K562 (cell line): Measurements from ENCODE around the gene COG4. TPM values are rescaled to one million over a fixed set of nuclear protein-coding genes. Genes with fewer than 3 reads are reported as not detected.

Experiments
- CHCHD3 ChIP-seq: fragments of 250-450 bp; sonication (Bioruptor Pico); IDR thresholded peaks from 2 replicates; pipeline ENCODE4 v2.1.2; 2022; ENCODE audit warnings: mild to moderate bottlenecking
- EZH2 ChIP-seq: IDR thresholded peaks from 2 replicates; pipeline ENCODE4 v1.6.1; 2012; ENCODE audit warnings: low read depth, mild to moderate bottlenecking, inconsistent platforms, low read length, borderline replicate concordance
- HEY1 ChIP-seq: fragments of 250-450 bp; sonication (Bioruptor Pico); IDR thresholded peaks from 2 replicates; pipeline ENCODE4 v1.5.0; 2020; ENCODE audit warnings: mild to moderate bottlenecking, moderate library complexity, borderline replicate concordance
- HMG20B ChIP-seq: fragments of 250-450 bp; sonication (Bioruptor Pico); IDR thresholded peaks from 2 replicates; pipeline ENCODE4 v1.5.0; 2021; ENCODE audit warnings: mild to moderate bottlenecking
- HNRNPUL1 ChIP-seq: fragments of 200-400 bp; formaldehyde crosslinking; IDR thresholded peaks from 2 replicates; pipeline ENCODE4 v1.6.1; 2017; ENCODE audit warnings: low read length
- ILK ChIP-seq: fragments of 450-650 bp; IDR thresholded peaks from 2 replicates; pipeline ENCODE4 v1.6.1; 2016; ENCODE audit warnings: missing genetic modification characterization, low read depth, mild to moderate bottlenecking, missing compliant biosample characterization, moderate library complexity, borderline replicate concordance
- MIER1 ChIP-seq: fragments of 450-650 bp; IDR thresholded peaks from 2 replicates; pipeline ENCODE4 v1.6.1; 2016; ENCODE audit warnings: antibody characterized with exemption, mild to moderate bottlenecking, low read depth
- NR1H2 ChIP-seq: sonication (generic); formaldehyde crosslinking; IDR thresholded peaks from 2 replicates; pipeline ENCODE4 v1.4.0; 2020; ENCODE audit warnings: mild to moderate bottlenecking, missing genetic modification reagents
- NR2C2 ChIP-seq, 2 experiments: fragments of 200-800 bp in 1 of 2; sonication (Bioruptor generic) in 1 of 2; sonication (generic) in 1 of 2; formaldehyde crosslinking in 1 of 2; IDR thresholded peaks; 2 replicates each; pipeline versions ENCODE4 v1.6.1 to v1.8.0; 2016 to 2022; ENCODE audit warnings: mild to moderate bottlenecking in 1 of 2, missing compliant biosample characterization in 1 of 2, missing genetic modification characterization in 1 of 2, missing genetic modification reagents in 1 of 2
- PHB ChIP-seq: fragments of 250-450 bp; sonication (Bioruptor Pico); IDR thresholded peaks from 2 replicates; pipeline ENCODE4 v1.5.0; 2021
- PML ChIP-seq: IDR thresholded peaks from 2 replicates; pipeline ENCODE4 v1.6.1; 2012; ENCODE audit warnings: low read length, inconsistent platforms
- RUNX1 ChIP-seq: sonication (generic); IDR thresholded peaks from 2 replicates; pipeline ENCODE4 v1.6.1; 2016; ENCODE audit warnings: antibody characterized with exemption, low read depth
- SRSF7 ChIP-seq: fragments of 200-400 bp; formaldehyde crosslinking; optimal IDR thresholded peaks from 2 replicates; pipeline ENCODE3; 2017; ENCODE audit warnings: mild to moderate bottlenecking, low read depth, low read length
- TCF3 ChIP-seq: sonication (generic); formaldehyde crosslinking; IDR thresholded peaks from 2 replicates; pipeline ENCODE4 v1.4.0; 2020; ENCODE audit warnings: mild to moderate bottlenecking, missing genetic modification reagents
- ZFP36 ChIP-seq: fragments of 150-350 bp; IDR thresholded peaks from 2 replicates; pipeline ENCODE4 v1.6.1; 2018; ENCODE audit warnings: low read length, low read depth; ENCODE audit not compliant: partially characterized antibody
- ZNF316 ChIP-seq: fragments of 450-650 bp; IDR thresholded peaks from 2 replicates; pipeline ENCODE4 v1.6.1; 2016
- ZNF444 ChIP-seq: fragments of 250-450 bp; sonication (Bioruptor Pico); IDR thresholded peaks from 2 replicates; pipeline ENCODE4 v1.4.0; 2020; ENCODE audit warnings: mild to moderate bottlenecking, moderate library complexity
- ZNF551 ChIP-seq: fragments of 250-450 bp; sonication (Bioruptor Pico); IDR thresholded peaks from 2 replicates; pipeline ENCODE4 v1.5.0; 2021; ENCODE audit warnings: mild to moderate bottlenecking, moderate library complexity
- polyA plus RNA-seq, 8 experiments: library from polyadenylated mRNA; depleted of rRNA in 4 of 8; stranded (reverse) in 5 of 8; unstranded in 3 of 8; fragments of >200 nt; fragmentation: Nextera tagmentation in 2 of 8; fragmentation: Illumina TruSeq in 1 of 8; extraction: Ambion mirVana in 2 of 8; extraction: Trizol in 1 of 8; gene quantifications; 2 replicates each; pipeline versions ENCODE4 v1.2.1 to v1.2.3, GENCODE V29; 2011 to 2014; ENCODE audit warnings: inconsistent platforms in 1 of 8, missing spikeins in 1 of 8
- total RNA-seq, 7 experiments: library from RNA; depleted of rRNA in 6 of 7; stranded (reverse); fragments of >200 nt in 6 of 7; fragmentation: Illumina TruSeq in 2 of 7; extraction: Trizol in 2 of 7; gene quantifications; 2 replicates each; pipeline versions ENCODE4 v1.2.1 to v1.2.3, GENCODE V29; 2011 to 2021; ENCODE audit warnings: low replicate concordance in 1 of 7
- TF ChIP-seq, protein P1 (sequence below): fragments of 250-450 bp; sonication (Bioruptor Pico); IDR thresholded peaks from 2 replicates; pipeline ENCODE4 v1.4.0; 2020
- TF ChIP-seq, protein P2 (sequence below): sonication (generic); formaldehyde crosslinking; IDR thresholded peaks from 2 replicates; pipeline ENCODE4 v1.8.0; 2022; ENCODE audit warnings: mild to moderate bottlenecking, missing genetic modification reagents, borderline replicate concordance
- TF ChIP-seq, protein P3 (sequence below): fragments of 450-650 bp; IDR thresholded peaks from 2 replicates; pipeline ENCODE4 v1.6.1; 2014; ENCODE audit warnings: low read depth, mild to moderate bottlenecking, moderate library complexity, borderline replicate concordance

The COG4 gene
- total and polyA plus RNA-seq, 9 of the 15 experiments (the other 6 are each of a cell fraction or from before 2014, with no cell fraction given), result 13.7 to 73.9 (median 44.2) TPM

DNA sequence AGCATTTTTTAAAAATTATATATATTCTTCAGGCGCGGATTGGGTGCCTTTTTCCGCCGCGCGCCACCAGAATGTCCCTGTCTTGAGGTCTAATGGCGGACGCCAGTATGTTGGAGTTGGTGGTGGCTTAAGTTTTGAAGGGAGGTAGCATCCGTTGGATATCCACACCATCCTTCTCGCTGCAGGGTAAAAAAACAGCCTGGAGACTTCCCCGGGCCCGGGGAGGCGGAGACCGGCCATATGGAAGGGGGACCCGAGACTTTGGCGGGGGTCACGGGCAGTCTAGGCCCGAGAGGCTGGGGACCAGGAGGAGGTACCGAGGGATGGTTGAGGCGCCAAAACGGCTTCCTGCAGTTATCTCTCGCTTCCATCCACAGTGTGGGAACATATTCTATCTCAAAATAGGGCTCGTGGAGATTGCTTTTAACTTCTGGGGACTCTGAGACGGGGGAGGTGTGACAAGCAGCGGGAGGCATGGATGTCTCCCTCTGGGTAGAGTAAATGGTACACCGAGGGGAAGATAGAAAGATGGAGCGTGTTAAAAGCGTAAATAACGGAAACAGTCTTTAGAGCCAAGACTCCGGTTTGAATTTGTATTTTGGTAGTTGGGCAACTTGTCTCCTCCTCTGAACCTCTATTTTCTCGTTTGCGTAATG, 517 bp upstream of the COG4 start, which contains the start of gene SF3B3 (continued):
- TF ChIP-seq, protein P1, sequence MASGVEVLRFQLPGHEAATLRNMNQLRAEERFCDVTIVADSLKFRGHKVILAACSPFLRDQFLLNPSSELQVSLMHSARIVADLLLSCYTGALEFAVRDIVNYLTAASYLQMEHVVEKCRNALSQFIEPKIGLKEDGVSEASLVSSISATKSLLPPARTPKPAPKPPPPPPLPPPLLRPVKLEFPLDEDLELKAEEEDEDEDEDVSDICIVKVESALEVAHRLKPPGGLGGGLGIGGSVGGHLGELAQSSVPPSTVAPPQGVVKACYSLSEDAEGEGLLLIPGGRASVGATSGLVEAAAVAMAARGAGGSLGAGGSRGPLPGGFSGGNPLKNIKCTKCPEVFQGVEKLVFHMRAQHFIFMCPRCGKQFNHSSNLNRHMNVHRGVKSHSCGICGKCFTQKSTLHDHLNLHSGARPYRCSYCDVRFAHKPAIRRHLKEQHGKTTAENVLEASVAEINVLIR (CRISPR knock-in tag), result no peak
- TF ChIP-seq ZNF316 (no peak), EZH2 (no peak), CHCHD3 (CRISPR knock-in tag) (no peak), RUNX1 (no peak), PHB (CRISPR knock-in tag) (no peak), ZFP36 (no peak), HNRNPUL1 (0 out of 2 replicates have a peak, but pooled peaks have one; percentile 22), MIER1 (0 out of 2 replicates have a peak, but pooled peaks have one; percentile 0), ZNF551 (CRISPR knock-in tag) (no peak), NR2C2 (CRISPR knock-in tag; IDR thresholded peaks at IDR 0.05) (no peak), NR2C2 (tag; IDR thresholded peaks at IDR 0.05) (peak; percentile 72), SRSF7 (no peak), HMG20B (no peak), TCF3 (CRISPR knock-in tag) (no peak), NR1H2 (0 out of 2 replicates have a peak, but pooled peaks have one; percentile 57), PML (peak; percentile 80), ZNF444 (CRISPR knock-in tag) (no peak), HEY1 (no peak), ILK (tag) (no peak)
- TF ChIP-seq, protein P2, sequence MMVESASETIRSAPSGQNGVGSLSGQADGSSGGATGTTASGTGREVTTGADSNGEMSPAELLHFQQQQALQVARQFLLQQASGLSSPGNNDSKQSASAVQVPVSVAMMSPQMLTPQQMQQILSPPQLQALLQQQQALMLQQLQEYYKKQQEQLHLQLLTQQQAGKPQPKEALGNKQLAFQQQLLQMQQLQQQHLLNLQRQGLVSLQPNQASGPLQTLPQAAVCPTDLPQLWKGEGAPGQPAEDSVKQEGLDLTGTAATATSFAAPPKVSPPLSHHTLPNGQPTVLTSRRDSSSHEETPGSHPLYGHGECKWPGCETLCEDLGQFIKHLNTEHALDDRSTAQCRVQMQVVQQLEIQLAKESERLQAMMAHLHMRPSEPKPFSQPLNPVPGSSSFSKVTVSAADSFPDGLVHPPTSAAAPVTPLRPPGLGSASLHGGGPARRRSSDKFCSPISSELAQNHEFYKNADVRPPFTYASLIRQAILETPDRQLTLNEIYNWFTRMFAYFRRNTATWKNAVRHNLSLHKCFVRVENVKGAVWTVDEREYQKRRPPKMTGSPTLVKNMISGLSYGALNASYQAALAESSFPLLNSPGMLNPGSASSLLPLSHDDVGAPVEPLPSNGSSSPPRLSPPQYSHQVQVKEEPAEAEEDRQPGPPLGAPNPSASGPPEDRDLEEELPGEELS (CRISPR knock-in tag), result 0 out of 2 replicates have a peak, but pooled peaks have one; percentile 34
- TF ChIP-seq, protein P3, sequence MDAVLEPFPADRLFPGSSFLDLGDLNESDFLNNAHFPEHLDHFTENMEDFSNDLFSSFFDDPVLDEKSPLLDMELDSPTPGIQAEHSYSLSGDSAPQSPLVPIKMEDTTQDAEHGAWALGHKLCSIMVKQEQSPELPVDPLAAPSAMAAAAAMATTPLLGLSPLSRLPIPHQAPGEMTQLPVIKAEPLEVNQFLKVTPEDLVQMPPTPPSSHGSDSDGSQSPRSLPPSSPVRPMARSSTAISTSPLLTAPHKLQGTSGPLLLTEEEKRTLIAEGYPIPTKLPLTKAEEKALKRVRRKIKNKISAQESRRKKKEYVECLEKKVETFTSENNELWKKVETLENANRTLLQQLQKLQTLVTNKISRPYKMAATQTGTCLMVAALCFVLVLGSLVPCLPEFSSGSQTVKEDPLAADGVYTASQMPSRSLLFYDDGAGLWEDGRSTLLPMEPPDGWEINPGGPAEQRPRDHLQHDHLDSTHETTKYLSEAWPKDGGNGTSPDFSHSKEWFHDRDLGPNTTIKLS, result no peak; the same call in 1 of the 2 replicates
